CD4-positive, alpha-beta T cell treated with Interleukin-6 for 4 hours (primary cell): ENCODE results near the gene CHD5.

Experiments used
- DNase-seq: peaks from one replicate; pipeline ENCODE4 v3.0.0-alpha.2; 2020; ENCODE audit warnings: mixed read lengths

The CHD5 gene

GRCh38 chr1:6151291-6151822, 28.8 kb downstream of the CHD5 start:
- DNase-seq, result no peak

- no peak for DNase-seq
Observed at GRCh38 chr1:6150006-6150938, 29.8 kb downstream of the CHD5 start.

GRCh38 chr1:6149597-6149996, 30.5 kb downstream of the CHD5 start:
- no peak for DNase-seq

GRCh38 chr1:6148497-6149241, 31.5 kb downstream of the CHD5 start:
- peak; percentile 80 for DNase-seq

- no peak for DNase-seq
Observed at GRCh38 chr1:6145864-6146410, 34.2 kb downstream of the CHD5 start.

GRCh38 chr1:6145396-6145750, 34.7 kb downstream of the CHD5 start:
- no peak for DNase-seq

GRCh38 chr1:6144647-6145395, 35.3 kb downstream of the CHD5 start:
- DNase-seq, result no peak

- no peak for DNase-seq
Observed at GRCh38 chr1:6144175-6144574, 35.9 kb downstream of the CHD5 start.

GRCh38 chr1:6143395-6143794, 36.7 kb downstream of the CHD5 start:
- no peak for DNase-seq

GRCh38 chr1:6142734-6143133, 37.4 kb downstream of the CHD5 start:
- no peak for DNase-seq

GRCh38 chr1:6142036-6142621, 38.0 kb downstream of the CHD5 start:
- no peak for DNase-seq

- DNase-seq, result no peak
Observed at GRCh38 chr1:6141592-6141991, 38.5 kb downstream of the CHD5 start.

GRCh38 chr1:6140413-6140812, 39.7 kb downstream of the CHD5 start:
- no peak for DNase-seq

GRCh38 chr1:6137758-6138157, 42.4 kb downstream of the CHD5 start:
- DNase-seq, result no peak

GRCh38 chr1:6136516-6137220, 43.5 kb downstream of the CHD5 start:
- DNase-seq, result no peak

GRCh38 chr1:6134741-6135510, 45.2 kb downstream of the CHD5 start:
- DNase-seq, result no peak

GRCh38 chr1:6134206-6134605, 45.9 kb downstream of the CHD5 start:
- no peak for DNase-seq

- no peak for DNase-seq
Observed at GRCh38 chr1:6133146-6133895, 46.8 kb downstream of the CHD5 start.

GRCh38 chr1:6131561-6131960, 48.6 kb downstream of the CHD5 start:
- no peak for DNase-seq

- no peak for DNase-seq
Observed at GRCh38 chr1:6130596-6130995, 49.5 kb downstream of the CHD5 start.
